ENCODE data around the gene PLIN1. TPM values are rescaled to one million over a fixed set of nuclear protein-coding genes. Genes with fewer than 3 reads are reported as not detected.

PLIN1 gene
- total and polyA plus RNA-seq, 10 of the 15 experiments (the other 5 are each of a cell fraction or from before 2014, with no cell fraction given): 0.05 to 0.13 (median 0.09) TPM; not detected in 6

- intact Hi-C loops (cut with micrococcal nuclease; ENCODE audit: unreplicated experiment): no loop called here
- Histone ChIP-seq H2AFZ (ENCODE audit: control insufficient read depth, low read depth, low read length) (no peak overlapping the region), H3K27me3 (replicated peaks in 1 of 2; ENCODE audit: control insufficient read depth in 2 of 2, insufficient read depth in 2 of 2, low read length in 1 of 2) (no peaks in the 10 kb centered on the region), H3K9me3 (replicated peaks; ENCODE audit: control insufficient read depth, insufficient read depth, low read length) (no peaks in the 10 kb centered on the region; the same call in 2 of the 3 replicates), H3K4me2 (ENCODE audit: control insufficient read depth, insufficient read depth) (no peak overlapping the region), H3K4me1 (ENCODE audit: control insufficient read depth, insufficient read depth, low read length) (no peaks in the 10 kb centered on the region), H3K9ac (ENCODE audit: control insufficient read depth, insufficient read depth, low read length) (no peak overlapping the region), H3K27ac (ENCODE audit: control insufficient read depth, insufficient read depth) (no peak overlapping the region), H3K36me3 (ENCODE audit: control insufficient read depth in 2 of 2, insufficient read depth in 2 of 2, low read length in 1 of 2) (peaks cover 16 to 31% of the 10 kb centered on the region in 2 experiments), H4K20me1 (ENCODE audit: control insufficient read depth, insufficient read depth) (no peaks in the 10 kb centered on the region), H3K4me3 (no peak overlapping the region), H3K79me2 (ENCODE audit: control insufficient read depth, insufficient read depth, low read length) (no peaks in the 10 kb centered on the region)
- ATAC-seq (no peak), FAIRE-seq (no peak), DNase-seq (ENCODE audit: low read depth, low spot score) (no peak)
- ChIA-PET POLR2A (no interaction called here), SMC1A (ENCODE audit: uncharacterized antibody, unreplicated experiment) (no interaction called here), CTCF (no interaction called here), RAD21 (ENCODE audit: unreplicated experiment) (no interaction called here)
- no TSS peak for BruUV-seq (replicated peaks)
- TF ChIP-seq ETV6 (conservative IDR thresholded peaks at IDR 0.05 in 1 of 2, IDR thresholded peaks at IDR 0.05 in 1 of 2; ENCODE audit: borderline replicate concordance in 1 of 2, low read depth in 1 of 2): no peak
- no peak for TF ChIP-seq BCL3 (IDR thresholded peaks at IDR 0.05; ENCODE audit: borderline replicate concordance, insufficient read depth, low read depth, low read length, poor library complexity, severe bottlenecking)
- no peak for TF ChIP-seq PKNOX1 (IDR thresholded peaks at IDR 0.05)
- no peak for TF ChIP-seq RFX5 (IDR thresholded peaks at IDR 0.05; ENCODE audit: low read depth, low read length)
- TF ChIP-seq SIN3A (IDR thresholded peaks at IDR 0.05; ENCODE audit: low read depth, low read length): no peak
- TF ChIP-seq MAX (IDR thresholded peaks at IDR 0.05; ENCODE audit: low read depth, low read length): no peak
- no peak for TF ChIP-seq RAD51 (IDR thresholded peaks at IDR 0.05)
- TF ChIP-seq ATF7 (IDR thresholded peaks at IDR 0.05; ENCODE audit: low read depth): no peak
- TF ChIP-seq PAX8 (IDR thresholded peaks at IDR 0.05): no peak
- no peak for TF ChIP-seq ZNF207 (IDR thresholded peaks at IDR 0.05; ENCODE audit: borderline replicate concordance)
- TF ChIP-seq SKIL (IDR thresholded peaks at IDR 0.05; ENCODE audit: low read depth, poor library complexity, severe bottlenecking): no peak
- no peak for TF ChIP-seq ZNF24 (IDR thresholded peaks at IDR 0.05)
- TF ChIP-seq POU2F2 (IDR thresholded peaks at IDR 0.05; ENCODE audit: borderline replicate concordance, low read depth, low read length): no peak
- no peak for TF ChIP-seq E2F8 (IDR thresholded peaks at IDR 0.05; ENCODE audit: low read depth, partially characterized antibody)
- no peak for TF ChIP-seq SRF (IDR thresholded peaks at IDR 0.05; ENCODE audit: low read depth in 2 of 2, low read length in 2 of 2)
- in situ Hi-C loops (cut with MboI): no loop called here
- WGBS (ENCODE audit: insufficient coverage, insufficient replicate concordance, low lambda C conversion rate, missing lambda C conversion rate): 97% methylated on average over 14 of the region's 14 CpGs
Measured at GRCh38 chr15:89630260-89630659, 48.9 kb downstream of the PLIN1 start.
